ENCODE results near the gene CD101.

Gene CD101

GRCh38 chr1:117014209-117014608 lies 12.6 kb downstream of the CD101 start:
- TF ChIP-seq, protein P1, sequence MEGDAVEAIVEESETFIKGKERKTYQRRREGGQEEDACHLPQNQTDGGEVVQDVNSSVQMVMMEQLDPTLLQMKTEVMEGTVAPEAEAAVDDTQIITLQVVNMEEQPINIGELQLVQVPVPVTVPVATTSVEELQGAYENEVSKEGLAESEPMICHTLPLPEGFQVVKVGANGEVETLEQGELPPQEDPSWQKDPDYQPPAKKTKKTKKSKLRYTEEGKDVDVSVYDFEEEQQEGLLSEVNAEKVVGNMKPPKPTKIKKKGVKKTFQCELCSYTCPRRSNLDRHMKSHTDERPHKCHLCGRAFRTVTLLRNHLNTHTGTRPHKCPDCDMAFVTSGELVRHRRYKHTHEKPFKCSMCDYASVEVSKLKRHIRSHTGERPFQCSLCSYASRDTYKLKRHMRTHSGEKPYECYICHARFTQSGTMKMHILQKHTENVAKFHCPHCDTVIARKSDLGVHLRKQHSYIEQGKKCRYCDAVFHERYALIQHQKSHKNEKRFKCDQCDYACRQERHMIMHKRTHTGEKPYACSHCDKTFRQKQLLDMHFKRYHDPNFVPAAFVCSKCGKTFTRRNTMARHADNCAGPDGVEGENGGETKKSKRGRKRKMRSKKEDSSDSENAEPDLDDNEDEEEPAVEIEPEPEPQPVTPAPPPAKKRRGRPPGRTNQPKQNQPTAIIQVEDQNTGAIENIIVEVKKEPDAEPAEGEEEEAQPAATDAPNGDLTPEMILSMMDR (IDR thresholded peaks at IDR 0.05; ENCODE audit: insufficient read depth, missing control alignments), result no peak
- no peak for DNase-seq (ENCODE audit: insufficient read length, low spot score)
- FAIRE-seq, result no peak

DNA sequence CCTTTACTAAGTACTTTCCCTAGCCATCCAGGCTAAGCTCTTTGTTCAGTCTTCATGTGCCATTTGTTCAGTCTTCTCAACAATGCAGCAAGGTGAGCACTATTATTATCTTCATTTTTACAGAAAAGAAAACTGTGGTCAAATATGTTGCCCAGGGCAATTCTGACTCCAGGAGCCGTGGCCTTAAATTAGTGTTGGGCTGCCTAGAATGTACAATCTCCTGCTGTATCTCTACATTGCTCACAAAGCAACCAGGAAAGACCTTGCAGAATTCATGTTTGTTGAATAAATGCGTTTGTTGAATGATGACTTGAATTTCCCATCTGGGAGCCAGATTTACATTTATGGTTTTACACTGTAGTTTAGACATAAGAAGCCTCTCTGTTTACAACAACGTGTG lies 14.2 kb downstream of the CD101 start:
- FAIRE-seq, result no peak
- TF ChIP-seq, protein P1 (IDR thresholded peaks at IDR 0.05; ENCODE audit: insufficient read depth, missing control alignments), result no peak
- no peak for DNase-seq (ENCODE audit: insufficient read length, low spot score)

GRCh38 chr1:117017062-117017461 lies 15.5 kb downstream of the CD101 start:
- TF ChIP-seq, protein P1 (IDR thresholded peaks at IDR 0.05; ENCODE audit: insufficient read depth, missing control alignments), result no peak
- DNase-seq (ENCODE audit: insufficient read length, low spot score), result no peak
- no peak for FAIRE-seq

GRCh38 chr1:117017648-117018047 lies 16.1 kb downstream of the CD101 start:
- TF ChIP-seq, protein P1 (IDR thresholded peaks at IDR 0.05; ENCODE audit: insufficient read depth, missing control alignments), result no peak
- FAIRE-seq, result no peak
- DNase-seq (ENCODE audit: insufficient read length, low spot score), result peak; percentile 29

- TF ChIP-seq, protein P1 (IDR thresholded peaks at IDR 0.05; ENCODE audit: insufficient read depth, missing control alignments), result no peak
- DNase-seq (ENCODE audit: insufficient read length, low spot score), result no peak
- no peak for FAIRE-seq
These were observed 19.1 kb downstream of the CD101 start for GRCh38 chr1:117020526-117021156.

DNA sequence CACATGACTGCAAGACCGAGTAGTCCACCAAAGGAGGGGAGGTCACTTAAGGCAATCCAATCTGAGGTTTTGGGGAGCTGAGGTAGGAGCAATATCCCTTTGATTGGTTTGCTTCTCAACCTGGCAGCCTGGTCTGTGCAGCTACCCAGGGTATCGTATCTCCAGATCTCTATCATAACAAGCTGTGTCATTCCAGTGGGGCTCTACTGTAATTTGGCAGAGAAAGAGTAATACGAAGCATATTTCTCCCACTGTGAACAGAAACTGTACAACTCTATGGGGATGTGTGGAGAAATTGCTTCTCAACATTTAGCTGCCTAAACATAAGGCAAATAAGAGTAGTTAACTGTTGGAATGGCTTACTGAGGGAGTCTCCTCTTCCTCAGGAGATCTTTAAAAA lies 20.6 kb downstream of the CD101 start:
- TF ChIP-seq, protein P1 (IDR thresholded peaks at IDR 0.05; ENCODE audit: insufficient read depth, missing control alignments), result no peak
- DNase-seq (ENCODE audit: insufficient read length, low spot score) (no peak), FAIRE-seq (no peak)

DNA sequence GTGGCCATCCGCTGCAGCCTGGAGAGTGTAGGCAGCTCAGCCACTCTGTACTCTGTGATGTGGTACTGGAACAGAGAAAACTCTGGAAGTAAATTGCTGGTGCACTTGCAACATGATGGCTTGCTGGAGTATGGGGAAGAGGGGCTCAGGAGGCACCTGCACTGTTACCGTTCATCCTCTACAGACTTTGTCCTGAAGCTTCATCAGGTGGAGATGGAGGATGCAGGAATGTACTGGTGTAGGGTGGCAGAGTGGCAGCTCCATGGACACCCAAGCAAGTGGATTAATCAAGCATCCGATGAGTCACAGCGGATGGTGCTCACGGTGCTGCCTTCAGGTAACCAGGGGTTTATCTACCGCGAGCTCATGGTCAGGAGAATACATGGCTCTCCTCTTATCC lies 24.0 kb downstream of the CD101 start:
- TF ChIP-seq, protein P1 (IDR thresholded peaks at IDR 0.05; ENCODE audit: insufficient read depth, missing control alignments), result no peak
- FAIRE-seq (no peak), DNase-seq (ENCODE audit: insufficient read length, low spot score) (no peak)

Measured in D721Med (cell line).